NCI-H128 (cell line): Measurements from ENCODE around the gene CSNK1G3.

ENCODE experiments used
- DNase-seq: peaks from one replicate; lab custom pipeline; 2025; ENCODE audit not compliant: unreplicated experiment; lab: John Stamatoyannopoulos, UW

The CSNK1G3 gene

DNA sequence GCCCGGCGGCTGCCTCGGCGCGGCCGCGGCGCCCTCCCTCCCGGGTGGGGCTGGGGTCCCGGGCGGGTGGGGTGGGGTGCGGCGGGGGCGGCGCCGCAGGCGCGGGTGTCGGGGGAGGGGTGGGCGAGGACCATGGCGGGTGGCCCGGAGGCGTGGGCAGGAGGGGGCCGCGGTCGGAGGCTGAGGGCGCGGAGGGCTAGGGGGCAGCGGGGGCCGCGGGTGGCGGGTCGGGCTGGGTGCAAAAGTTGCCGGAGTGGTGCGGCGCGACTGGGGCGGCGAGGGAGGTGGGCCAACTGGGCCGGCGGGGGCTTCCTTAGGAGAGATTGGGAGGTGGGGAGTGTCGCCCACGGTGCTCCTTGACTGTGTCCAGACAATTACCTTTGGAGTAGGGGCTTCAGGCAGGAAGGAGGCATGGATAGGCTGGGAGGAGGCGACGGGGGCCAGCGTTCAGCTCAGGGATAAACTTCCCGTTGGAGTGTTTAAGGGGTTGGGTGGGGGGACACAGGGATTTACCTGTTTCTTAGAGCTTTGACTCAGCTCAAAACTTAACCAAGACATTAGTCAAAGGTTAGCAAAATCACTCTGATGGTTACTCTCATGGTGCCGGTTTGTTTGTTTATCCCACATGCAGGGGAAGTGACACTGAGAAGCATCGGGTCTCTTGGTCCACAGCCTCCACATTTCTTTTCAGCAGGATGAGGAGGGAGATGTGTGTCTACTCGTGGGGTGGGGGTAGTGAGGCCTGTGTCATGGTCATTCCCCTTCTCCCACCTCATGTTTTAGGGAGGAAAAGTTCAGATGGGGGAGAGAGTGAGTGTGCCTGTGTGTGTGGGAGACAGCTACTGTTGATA is 859 bp downstream of the CSNK1G3 start:
- no peak for DNase-seq

DNA sequence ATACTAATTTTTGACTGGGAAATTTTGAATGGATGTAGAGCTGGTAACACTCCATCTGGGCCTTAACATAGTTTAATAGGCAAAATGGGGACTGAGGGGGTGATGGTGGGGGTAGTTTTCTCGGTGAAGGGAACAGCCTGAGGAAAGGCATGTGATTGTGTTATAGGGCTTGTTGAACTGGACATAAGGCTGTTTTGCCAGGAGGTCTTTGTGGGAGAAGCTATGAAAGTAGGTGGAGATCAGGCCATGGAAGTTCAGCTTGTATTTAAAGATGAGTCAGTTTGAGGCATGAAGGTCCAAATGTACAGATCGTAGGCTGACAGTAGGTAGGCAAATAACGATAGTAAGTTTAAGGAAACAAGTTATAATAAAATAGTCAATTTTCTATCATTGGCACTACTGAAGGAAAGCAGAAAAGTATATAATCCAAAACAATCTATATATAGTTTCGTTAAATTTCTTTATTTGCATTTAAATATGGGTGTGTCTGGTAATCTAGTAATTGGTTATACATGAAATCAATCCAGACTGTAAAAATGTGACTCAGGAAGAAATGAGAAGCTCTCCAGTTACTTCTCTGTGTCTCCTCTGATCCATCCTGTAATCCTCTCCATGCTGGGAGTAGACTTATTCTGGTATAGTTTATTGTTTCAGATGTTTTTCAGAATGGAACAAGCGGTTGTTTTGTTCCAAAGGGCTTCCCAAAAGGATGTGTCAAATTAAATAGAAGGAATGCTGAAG is 2.8 kb downstream of the CSNK1G3 start:
- DNase-seq, result no peak

DNA sequence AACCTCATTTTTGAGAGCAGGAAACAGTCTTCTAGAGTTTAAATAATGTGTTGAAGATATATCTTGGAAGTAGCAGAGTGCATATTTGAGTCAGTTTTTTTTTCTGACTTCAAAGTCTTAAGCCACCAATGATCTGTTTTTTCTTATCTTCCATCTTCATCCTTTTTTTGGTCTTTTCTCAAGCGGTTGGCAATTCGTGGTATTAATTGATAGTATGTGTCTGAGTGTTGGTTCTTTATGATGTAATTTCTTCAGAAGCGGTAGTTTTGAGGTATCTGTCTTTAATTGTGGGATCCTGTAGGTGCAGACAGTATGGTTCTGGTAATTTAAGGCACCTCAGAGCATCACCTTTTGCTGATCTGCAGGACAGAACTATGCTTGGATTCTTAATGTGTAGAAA is 3.9 kb downstream of the CSNK1G3 start:
- no peak for DNase-seq

DNA sequence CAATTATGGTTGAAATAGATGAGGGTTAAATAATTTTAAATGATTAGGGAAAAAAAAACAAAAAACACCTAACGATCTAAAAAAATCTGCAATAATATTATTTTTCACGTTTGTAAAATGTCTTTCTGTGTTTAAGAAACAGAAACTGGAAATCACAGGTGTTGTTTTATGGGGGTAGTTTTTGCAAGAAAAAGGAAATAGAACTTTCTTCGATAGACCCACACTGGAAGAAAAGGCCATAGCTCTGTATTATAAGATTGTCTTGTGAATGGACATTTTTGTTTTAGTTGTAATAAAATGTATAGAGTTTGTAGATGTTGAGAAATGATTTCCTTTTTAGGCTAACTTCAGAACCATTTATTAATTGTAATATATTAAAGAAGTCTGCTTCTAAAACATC is 5.5 kb downstream of the CSNK1G3 start:
- no peak for DNase-seq

DNA sequence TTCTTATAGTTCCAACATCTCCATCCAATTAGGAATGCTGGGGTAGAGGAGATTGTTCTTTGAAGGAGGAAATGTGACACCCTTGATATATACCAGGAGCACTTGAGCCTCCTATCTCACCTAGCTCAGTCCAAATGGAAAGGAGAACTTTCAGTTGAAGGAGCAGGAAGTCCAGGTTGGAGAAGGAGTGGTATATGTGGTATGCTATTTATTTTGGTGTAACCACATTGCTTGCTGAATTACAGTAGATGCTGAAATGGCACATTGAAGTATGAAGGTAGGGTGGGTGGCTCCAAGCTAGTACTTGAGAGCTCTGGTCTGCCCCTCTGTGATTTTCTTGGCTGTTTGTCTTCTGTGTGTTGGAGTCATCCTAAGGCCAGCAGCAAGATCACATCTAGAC is 6.1 kb downstream of the CSNK1G3 start:
- no peak for DNase-seq

DNA sequence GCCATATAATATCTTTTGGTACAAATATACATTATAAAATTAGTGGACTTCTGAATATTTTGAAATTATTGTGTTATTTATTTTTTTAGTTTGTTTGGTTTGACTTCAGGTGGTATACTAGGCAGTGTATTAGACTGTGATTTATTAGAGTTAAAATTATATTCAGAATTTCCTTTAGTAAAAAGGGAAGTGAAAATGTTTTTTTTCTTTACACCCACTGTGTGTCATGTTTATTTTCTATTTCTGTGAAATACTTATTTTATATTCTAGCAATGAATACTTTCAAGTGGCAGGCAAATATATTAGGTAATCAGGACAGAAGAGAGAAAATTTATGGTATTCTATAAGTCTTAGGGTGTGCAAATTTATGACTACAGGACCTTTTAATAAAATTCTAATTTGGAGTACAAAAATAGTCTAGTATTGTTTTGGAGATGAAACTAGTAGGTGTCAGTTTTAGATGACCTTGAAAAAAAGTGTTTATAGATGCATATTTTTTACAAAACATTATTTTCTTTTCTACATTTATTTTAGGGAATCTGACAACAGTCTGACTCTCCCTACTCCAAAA is 8.8 kb downstream of the CSNK1G3 start:
- DNase-seq, result no peak

DNA sequence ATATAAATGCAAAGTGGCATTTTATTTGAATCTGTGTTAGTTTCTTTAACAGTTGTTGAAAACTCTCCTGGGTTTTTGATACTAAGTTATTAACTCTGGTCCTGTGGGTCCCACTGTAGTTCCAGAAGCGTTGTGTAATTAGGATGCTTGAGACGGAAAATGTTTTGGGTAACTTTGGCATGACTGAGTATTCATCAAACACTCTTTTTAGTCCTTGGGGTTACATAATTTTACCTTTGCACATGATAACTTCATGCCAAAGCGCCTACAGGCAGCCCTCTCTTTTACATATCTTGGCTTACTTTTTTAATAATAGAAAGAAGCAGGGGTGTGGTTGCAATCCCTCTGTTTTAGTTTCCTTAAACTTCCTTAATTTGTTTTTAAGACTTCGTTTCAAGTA is 12.2 kb downstream of the CSNK1G3 start:
- DNase-seq, result no peak

DNA sequence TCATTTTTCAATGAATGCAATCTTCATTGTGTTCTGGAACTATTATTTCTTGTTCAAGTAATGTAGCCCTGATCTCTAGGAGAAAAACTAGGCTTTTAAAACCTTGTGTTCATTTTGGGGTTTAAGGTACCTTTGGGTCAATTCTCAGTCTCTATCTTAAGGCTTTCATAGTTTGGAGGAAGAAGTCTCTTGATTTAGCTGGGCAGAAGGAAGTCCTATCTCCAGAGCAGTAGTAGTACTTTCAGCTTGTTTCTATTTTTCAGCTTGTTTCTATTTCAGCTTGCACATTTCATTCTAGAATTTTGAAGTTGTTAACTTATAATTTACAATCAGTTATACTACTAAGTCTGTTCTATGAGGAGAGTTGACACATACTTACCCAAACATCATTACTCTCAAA is 15.2 kb downstream of the CSNK1G3 start:
- no peak for DNase-seq

DNA sequence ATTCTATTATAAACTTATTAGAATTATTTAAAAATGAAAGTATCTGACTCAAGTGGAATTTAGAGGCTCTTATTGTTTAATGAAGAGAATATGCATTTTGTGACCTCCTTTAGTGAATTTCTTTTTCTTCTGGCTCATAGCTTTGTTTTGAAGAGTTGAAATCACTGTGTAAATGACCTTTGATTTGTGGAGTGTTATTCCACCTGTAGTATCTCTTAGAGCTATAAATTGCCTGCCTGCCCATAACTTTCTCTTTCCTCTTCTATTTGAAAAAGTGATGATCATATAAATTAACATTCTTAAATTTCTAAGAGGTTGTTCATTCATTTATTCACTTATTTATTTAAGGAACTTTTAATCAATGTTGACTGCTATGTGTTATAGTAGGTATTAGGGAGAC is 16.1 kb downstream of the CSNK1G3 start:
- no peak for DNase-seq

DNA sequence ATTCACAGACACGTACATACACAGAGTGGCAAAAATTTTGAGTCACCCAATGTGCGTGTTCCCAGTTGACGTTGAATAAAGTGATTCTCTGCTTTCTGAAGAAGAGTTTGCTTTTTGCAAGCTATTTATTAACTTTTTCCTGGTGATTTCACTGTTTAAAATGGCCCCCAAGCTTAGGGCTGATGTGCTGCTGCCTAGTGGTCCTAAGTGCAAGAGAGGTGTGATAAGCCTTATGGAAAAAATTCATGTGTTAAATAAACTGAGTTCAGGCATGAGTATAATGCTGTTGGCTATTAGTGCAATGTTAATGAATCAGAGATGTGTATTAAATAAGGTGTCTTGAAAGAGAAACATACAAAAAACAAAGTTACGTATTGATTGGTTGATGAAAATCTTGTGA is 16.9 kb downstream of the CSNK1G3 start:
- DNase-seq, result no peak

DNA sequence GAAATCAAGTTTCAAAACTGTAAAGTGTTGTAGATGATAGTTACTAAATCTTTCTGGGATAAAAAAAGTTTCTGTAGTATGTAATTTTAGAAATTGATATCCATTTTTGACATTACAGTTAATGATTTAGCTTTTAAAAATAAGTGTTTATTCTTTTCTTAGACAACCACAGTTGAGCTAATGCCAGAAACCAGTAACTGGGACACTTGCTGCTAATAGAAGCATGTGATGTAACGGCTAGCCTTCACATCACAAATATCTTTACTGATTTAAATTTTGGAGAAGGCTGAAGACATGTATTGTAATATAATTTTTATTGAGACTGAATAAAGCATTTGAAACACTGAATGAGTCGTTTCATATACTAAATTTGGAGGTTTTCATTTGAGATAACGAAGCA is 18.8 kb downstream of the CSNK1G3 start:
- DNase-seq, result no peak

DNA sequence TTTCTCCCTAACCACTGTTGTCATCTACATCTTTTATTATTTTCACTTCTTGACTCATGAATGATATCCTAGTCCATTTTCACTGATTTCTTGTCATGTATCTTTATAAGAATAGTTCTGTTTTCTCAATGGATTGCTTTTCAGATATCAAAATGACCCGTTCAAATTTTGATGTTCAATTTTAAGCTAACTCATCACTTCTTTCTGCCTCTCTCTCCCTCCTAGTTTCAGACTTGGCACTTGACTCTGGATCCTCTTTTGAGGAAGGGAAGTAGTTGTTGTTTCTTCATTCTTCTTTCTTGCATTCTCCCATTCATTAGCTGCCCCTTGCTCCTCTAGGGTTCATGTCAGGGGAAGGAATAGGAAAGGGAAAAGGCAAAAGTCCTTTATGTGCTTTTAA is 23.7 kb downstream of the CSNK1G3 start:
- DNase-seq, result no peak

DNA sequence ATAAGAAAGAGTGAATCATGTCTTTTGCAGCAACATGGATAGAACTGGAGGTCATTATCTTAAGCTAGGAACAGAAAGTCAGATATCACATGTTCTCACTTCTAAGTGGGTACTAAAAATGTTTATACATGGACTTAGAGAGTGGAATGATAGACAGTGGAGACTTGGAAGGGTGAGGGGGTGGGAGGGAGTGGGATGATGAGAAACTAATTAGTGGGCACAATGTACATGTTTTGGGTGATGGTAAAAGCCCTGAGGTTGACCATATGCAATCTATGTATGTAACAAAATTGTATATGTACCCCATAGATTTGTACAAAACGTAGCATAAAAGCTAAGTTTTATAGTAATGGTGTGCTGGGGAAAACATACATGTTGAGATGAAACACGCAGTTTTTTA is 25.3 kb downstream of the CSNK1G3 start:
- no peak for DNase-seq

DNA sequence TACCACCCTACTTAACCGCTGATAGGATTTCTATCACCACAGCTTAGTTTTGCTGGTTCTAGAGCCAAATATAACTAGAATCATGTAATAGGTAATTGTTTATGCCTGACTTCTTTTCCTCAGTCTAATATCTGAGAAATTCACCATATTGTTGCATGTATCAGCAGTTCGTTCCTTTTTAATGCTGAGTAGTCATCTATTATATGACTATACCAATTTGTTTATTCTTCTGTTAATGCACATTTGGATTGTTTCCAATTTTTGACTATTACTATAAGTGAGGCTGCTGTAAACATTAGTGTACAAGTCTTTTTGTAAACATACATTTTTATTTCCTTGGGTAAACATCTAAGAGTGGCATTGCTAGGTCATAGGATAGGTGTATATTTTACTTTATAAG is 25.9 kb downstream of the CSNK1G3 start:
- no peak for DNase-seq

DNA sequence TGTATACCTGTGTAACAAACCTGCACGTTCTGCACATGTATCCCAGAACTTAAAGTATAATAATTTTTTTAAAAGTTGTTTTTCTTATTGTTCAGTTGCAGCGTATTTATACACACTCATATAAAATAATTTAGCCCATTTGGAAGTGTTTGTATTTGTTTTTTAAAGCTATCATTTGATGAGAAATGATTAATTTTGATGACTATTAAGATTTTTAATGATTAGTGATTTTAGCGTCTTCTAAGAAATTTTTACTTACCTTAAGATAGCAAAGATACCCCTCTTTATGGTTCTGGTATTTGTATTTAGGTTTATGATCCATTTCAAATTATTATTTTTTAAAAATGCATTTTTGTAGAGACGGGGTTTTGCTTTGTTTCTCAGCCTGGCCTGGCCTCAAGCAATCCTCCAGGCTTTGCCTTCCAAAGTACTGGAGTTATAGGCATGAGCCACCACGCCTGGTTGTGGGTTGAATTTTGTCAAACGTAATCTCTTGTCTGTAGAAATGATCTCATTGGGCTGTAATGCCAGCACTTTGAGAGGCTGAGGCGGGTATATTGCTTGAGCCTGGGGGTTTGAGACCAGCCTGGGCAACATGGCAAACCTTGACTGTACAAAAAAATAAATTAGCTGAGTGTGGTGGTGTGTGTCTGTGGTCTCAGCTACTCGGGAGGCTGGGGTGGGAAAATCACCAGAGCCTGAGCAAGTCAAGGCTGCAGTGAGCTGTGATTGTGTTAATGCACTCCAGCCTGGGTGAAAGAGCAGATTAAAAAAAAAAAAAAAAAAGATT is 26.9 kb downstream of the CSNK1G3 start:
- no peak for DNase-seq

DNA sequence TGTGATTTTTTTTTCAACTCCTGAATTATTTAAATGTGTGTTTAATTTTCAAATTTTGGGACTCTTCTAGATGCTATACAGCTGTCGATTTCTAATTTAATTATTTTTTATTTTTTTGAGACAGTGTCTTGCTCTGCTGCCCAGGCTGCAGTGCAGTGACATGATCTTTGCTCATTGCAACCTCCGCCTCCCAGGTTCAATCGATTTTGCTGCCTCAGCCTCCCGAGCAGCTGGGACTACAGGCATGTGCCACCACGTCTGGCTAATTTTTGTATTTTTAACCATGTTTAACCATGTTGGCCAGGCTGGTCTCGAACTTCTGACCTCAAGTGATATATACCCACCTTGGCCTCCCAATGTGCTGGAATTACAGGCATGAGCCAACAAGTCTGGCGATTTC is 28.6 kb downstream of the CSNK1G3 start:
- no peak for DNase-seq

DNA sequence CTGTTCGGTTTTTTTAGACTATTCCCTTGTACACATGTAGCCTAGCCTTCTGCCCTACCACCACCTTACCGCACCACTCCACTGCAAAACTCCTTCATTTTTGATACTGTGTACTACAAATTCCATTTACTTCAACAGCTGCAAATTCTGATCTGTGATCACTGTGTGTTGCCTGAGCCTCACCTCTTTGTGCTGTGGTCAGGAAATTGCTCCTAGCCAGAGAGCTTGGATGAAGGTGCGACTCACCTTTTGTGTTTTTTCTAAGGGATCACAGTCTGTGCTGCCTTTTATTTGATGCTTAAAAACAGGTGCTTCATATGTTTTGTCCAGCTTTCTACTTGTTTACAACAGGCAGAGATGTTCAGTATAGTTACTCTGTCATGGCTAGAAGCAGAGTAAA is 31.5 kb downstream of the CSNK1G3 start:
- DNase-seq, result no peak

DNA sequence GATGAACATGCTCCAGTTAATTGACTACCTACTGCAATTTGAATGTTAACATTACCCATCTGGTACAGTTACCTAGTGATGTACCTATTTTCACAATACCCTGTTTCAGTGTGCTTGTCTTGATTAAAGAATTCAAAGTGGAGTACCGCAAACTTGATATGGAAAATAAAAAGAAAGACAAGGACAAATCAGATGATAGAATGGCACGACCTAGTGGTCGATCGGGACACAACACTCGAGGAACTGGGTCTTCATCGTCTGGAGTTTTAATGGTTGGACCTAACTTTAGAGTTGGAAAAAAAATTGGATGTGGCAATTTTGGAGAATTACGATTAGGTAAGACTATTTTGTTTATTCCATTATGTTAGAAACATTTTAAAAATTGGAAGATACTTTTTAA is 33.5 kb downstream of the CSNK1G3 start:
- no peak for DNase-seq

DNA sequence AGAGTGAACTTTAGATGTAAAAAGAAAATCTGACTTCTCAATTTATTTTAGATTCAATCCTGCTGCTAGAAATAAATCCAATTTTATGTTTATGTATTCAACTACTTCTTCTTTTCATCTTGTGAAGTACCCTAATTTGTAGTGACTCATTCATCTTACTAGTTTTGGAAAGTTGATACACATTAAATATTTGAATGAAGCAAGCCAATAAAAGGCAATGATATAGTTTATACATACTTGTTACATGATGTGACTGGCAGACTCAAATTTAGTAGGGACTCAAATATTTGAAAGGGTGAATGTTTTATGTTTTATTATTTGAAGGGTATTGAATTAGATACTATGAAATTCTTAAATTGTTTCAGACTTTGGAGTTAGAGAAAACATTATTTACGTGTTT is 34.7 kb downstream of the CSNK1G3 start:
- DNase-seq, result no peak

DNA sequence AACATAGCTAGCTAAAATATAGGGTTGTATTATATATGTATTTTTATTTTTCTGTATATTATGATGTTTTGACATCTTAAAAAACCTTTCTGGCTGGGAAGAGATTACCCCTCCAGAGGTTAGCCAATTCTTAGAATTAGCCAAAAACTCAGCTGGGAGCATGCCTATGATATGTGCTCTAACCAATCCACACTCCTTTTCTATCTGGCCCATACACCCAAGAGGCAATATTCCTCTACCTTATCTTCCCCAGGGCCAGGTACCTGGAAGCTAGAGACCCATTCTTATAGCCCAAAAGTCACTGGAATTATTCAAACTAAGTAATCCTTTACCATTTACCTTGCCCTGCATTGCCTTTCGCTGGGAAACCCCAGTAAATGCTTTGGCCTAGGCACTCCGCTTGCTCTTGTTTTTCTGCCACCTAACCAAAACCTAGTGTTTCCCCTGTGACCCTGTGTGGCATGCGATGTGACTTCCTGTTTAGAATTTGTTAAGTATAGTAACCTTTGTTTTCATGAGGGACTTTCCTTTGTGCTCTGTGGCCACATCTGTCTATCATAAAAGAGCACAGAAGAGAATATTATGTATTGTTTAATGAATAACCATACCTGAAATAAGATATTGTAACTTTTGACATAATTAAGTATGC is 37.4 kb downstream of the CSNK1G3 start:
- no peak for DNase-seq

DNA sequence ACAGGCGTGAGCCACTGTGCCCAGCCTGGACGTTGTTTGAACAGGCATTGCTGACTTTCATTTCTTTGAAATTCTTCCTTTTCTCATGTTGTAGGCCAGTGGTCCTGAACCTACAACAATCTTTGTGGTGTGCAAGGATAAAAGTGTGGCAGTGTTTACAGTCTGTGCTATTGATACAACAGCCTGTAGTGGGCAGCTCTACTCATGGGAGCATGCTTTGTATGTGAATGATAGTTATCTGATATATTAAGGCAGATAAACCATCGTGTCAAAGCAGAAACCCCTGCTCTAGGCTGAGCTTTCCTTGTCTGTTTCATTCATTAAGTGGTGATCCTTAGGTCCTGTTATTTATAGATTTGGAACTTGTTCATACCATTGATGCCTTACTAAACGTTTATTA is 42.6 kb downstream of the CSNK1G3 start:
- DNase-seq, result no peak
